Measurements from ENCODE around the gene GADD45G.

- no peak for TF ChIP-seq CTCF (conservative IDR thresholded peaks at IDR 0.05; ENCODE audit: low read length)
- no peak for TF ChIP-seq EZH2phosphoT487 (IDR thresholded peaks at IDR 0.05; ENCODE audit: borderline replicate concordance, low read depth, low read length)
Observed at GRCh38 chr9:89600831-89601230, 4.0 kb upstream of the GADD45G start.

All from OCI-LY7 (cell line).